GM20000 (cell line): ENCODE results near the gene NID2.

Source experiments
- DNase-seq: peaks from one replicate; pipeline ENCODE4 v3.0.0; 2012; ENCODE audit warnings: low spot score
- TF ChIP-seq, protein P1 (sequence below): IDR thresholded peaks from 2 replicates; pipeline ENCODE4 v1.5.1; 2012; ENCODE audit warnings: mild to moderate bottlenecking, control low read depth; ENCODE audit errors: extremely low read depth, missing control alignments

NID2 gene

DNA sequence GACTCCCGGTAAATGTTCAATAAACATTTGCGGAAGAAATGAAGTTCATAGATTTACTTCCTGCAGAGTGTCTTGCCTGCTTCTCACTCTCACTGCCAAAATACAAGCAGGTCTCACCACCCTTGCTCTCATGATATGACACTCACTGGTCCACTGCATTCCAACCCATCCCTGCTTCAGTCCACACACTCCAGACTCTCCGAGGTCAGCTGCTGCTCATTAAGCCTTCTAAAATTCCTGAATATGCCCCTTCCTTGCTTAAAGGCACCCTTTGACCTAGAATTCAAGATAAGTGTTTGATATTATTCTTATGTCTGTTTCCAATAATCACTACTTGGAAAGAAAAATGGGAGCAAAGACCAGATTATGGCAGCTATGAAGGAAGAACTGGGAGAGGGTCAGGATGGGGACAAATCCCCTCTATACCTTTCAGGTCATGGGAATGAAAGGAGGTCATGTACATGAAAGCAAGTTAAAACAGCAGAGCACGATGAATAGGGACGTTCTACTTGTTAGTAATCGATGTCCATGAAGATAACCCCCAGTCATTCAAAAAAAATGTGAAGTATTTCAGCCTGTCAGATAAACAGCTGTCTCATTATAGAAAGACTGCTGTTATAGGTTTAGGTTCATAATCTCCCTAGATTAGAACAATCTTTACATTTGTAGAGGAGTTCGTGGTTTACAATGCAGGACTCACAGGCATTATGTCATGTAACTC is 10.5 kb upstream of the NID2 start:
- TF ChIP-seq, protein P1, sequence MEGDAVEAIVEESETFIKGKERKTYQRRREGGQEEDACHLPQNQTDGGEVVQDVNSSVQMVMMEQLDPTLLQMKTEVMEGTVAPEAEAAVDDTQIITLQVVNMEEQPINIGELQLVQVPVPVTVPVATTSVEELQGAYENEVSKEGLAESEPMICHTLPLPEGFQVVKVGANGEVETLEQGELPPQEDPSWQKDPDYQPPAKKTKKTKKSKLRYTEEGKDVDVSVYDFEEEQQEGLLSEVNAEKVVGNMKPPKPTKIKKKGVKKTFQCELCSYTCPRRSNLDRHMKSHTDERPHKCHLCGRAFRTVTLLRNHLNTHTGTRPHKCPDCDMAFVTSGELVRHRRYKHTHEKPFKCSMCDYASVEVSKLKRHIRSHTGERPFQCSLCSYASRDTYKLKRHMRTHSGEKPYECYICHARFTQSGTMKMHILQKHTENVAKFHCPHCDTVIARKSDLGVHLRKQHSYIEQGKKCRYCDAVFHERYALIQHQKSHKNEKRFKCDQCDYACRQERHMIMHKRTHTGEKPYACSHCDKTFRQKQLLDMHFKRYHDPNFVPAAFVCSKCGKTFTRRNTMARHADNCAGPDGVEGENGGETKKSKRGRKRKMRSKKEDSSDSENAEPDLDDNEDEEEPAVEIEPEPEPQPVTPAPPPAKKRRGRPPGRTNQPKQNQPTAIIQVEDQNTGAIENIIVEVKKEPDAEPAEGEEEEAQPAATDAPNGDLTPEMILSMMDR: no peak
- no peak for DNase-seq

DNA sequence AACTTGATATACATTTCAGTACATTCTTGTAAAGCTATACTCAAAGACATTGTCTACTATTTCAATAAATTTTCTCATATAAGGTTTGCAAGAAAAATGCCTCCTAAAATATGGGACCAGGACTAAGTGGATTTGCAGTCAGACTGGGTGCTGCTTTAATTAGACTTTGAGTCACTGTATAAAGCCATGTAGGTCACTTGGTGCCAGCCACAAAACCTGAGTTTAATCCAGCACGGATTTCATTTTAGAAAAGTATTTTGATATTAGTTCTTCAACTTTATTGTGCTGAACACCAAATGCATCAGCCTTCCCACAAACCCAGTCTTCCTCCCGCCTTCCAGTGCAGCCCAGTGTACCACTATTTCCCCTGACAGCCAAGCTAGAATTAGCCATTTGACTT is 9.9 kb upstream of the NID2 start:
- DNase-seq: no peak
- TF ChIP-seq, protein P1: no peak

DNA sequence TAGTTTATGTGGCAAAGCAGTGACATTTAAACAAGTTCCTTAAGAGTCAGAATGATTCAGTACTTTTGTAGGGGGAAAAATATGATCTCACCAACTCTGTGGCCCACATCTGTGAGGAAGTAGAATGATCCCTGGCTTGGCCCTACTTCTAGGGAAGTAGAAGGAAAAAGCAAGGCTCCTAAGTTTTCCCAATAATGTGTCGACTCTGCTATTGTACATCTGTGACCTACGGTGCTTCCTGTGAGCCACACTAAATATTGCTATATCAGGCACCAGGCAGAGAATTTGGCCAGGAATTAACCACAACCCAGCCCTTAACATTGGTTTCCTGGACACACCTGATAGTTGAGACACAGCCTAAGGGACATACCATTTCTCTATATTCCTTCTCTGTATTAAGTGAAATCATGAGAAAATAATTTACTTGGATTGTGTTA is 9.3 kb upstream of the NID2 start:
- no peak for DNase-seq
- TF ChIP-seq, protein P1: no peak

DNA sequence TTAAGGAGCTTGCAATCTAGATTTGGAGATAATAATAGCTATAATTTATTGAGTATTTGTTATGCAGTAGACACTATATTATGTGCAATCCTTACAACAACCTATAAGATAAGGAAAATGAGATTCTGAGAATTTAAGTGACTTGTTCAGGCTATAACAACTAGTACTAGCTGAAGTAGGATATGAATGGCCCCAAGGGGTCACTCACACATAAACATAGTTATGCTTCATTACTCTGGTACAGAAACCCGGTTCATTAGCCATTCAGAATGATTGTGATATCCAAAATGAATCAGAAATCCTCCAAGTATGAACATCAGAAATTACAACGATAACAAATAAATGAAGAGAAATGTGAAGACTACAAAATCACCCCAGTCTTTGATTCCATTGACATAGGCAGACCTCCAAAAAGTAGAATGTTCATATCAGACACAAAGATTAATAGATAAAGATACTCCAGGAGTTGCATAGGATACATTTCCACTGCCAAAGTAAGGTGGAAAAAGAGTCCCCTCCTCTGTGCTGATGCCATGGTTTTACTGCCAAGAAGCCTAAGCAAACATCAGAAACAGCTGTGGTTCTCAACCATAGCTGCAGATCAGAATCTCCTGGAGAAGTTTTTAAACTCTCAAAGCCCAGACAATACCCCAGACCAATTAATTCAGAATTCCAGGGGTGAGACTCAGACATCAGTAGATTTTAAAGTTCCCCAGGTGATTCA is 8.6 kb upstream of the NID2 start:
- TF ChIP-seq, protein P1: no peak
- DNase-seq: no peak

DNA sequence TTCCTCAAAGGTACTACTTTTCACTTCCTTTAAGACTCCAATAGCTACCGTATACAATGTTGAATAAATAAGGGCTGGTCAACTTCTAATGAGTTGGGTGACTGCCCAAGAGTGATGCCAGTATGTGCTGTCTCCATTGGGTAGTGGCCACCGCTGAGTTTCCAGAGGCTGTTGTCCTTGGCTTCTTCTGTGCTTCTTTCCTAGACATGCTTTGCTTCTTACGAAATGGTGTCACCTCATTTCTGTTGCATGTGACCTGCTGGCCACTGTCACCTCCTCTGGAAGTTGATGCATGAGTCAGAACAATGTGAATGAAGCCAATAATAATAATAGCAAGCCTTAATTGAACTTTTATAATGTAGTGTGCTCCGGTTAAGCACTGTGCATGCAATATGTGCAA is 7.5 kb upstream of the NID2 start:
- DNase-seq: no peak
- TF ChIP-seq, protein P1: no peak

DNA sequence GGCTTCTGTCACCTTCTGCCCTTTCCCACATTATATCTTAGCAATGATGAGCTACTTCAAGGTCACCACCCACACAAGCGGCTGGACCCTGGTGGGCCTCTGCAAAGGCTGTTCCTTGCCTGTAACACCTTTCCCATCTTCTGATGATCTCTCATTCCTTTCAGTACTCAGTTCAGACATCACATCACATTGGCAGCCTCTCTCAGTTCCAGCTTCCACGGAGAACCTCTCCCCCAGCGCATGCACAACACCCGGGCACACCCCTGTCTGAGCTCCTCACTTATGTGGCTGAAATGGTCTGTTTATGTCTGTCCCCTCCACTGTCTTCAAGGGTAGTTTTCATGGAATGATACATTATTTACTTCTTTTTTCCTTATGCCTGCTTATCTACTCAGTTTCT is 6.5 kb upstream of the NID2 start:
- TF ChIP-seq, protein P1: no peak

DNA sequence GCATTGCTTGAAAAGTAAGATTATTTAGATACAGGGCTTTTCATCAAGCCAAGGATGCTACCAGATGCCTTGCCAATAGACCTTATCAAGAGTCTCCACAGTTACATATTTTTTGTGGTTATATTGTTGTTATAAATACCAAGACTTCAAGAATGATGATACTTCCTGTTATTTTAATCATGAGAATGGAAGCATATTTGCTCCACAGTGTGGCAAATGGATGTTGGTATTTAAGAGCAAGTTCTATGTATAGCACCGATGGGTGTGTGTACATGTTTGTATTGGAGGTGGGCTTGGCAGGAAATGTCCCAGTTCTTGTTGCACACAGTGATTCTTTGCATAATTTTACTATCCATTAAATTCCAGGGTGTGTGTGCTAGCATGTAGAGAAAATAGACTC is 4.4 kb upstream of the NID2 start:
- TF ChIP-seq, protein P1: no peak
- DNase-seq: no peak

More for the DNA sequence above, 6.5 kb upstream of the NID2 start:
- DNase-seq: no peak
